Neural progenitor cell (in vitro differentiated cells): Measurements from ENCODE around the gene EMILIN1. TPM values are rescaled to one million over a fixed set of nuclear protein-coding genes. Genes with fewer than 3 reads are reported as not detected.

Experiments
- DNase-seq: peaks from one replicate; pipeline ENCODE4 v3.0.0-alpha.2; 2016; ENCODE audit warnings: low spot score
- H2AFZ ChIP-seq: fragments of 200-600 bp; sonication (generic); replicated peaks from 2 replicates; pipeline ENCODE4 v1.6.1; 2016; ENCODE audit warnings: antibody characterized with exemption
- H3F3A ChIP-seq: fragments of 200-600 bp; sonication (generic); 2 replicates; pipeline ENCODE4 v1.6.1; 2016; ENCODE audit warnings: antibody characterized with exemption, low read depth
- H3K27ac ChIP-seq: fragments of 200-600 bp; sonication (generic); 2 replicates; pipeline ENCODE4 v1.5.1; 2016; ENCODE audit warnings: mild to moderate bottlenecking
- H3K27me3 ChIP-seq: fragments of 200-600 bp; sonication (generic); 2 replicates; pipeline ENCODE4 v1.6.1; 2016; ENCODE audit warnings: mild to moderate bottlenecking, moderate library complexity
- H3K36me3 ChIP-seq: fragments of 200-600 bp; sonication (generic); 2 replicates; pipeline ENCODE4 v1.5.1; 2016
- H3K4me1 ChIP-seq: fragments of 200-600 bp; sonication (generic); 2 replicates; pipeline ENCODE4 v1.6.1; 2016; ENCODE audit warnings: mixed run types
- H3K4me2 ChIP-seq: fragments of 200-600 bp; sonication (generic); 2 replicates; pipeline ENCODE4 v1.6.1; 2016
- H3K4me3 ChIP-seq: fragments of 200-600 bp; sonication (generic); 2 replicates; pipeline ENCODE4 v1.5.1; 2016
- H3K79me2 ChIP-seq: fragments of 200-600 bp; sonication (generic); 2 replicates; pipeline ENCODE4 v1.6.1; 2016; ENCODE audit warnings: low read depth
- H3K9ac ChIP-seq: fragments of 200-600 bp; sonication (generic); 2 replicates; pipeline ENCODE4 v1.6.1; 2016
- H3K9me3 ChIP-seq: fragments of 200-600 bp; sonication (generic); 2 replicates; pipeline ENCODE4 v1.5.1; 2016; ENCODE audit warnings: low read depth
- H4K20me1 ChIP-seq: fragments of 200-600 bp; sonication (generic); 2 replicates; pipeline ENCODE4 v1.6.1; 2016; ENCODE audit warnings: low read depth
- H3K27ac Mint-ChIP-seq: 3 replicates; pipeline ENCODE4 v1.8.0; 2021; ENCODE audit warnings: mixed read lengths
- H3K27me3 Mint-ChIP-seq: 2 replicates; pipeline ENCODE4 v1.8.0; 2022; ENCODE audit warnings: low read depth, mild to moderate bottlenecking, inconsistent platforms, moderate library complexity, mixed read lengths; ENCODE audit not compliant: insufficient read depth
- H3K36me3 Mint-ChIP-seq: 3 replicates; pipeline ENCODE4 v1.8.0; 2021; ENCODE audit warnings: mixed read lengths
- H3K4me1 Mint-ChIP-seq: 3 replicates; pipeline ENCODE4 v1.8.0; 2021; ENCODE audit warnings: mixed read lengths
- H3K4me3 Mint-ChIP-seq: 3 replicates; pipeline ENCODE4 v1.8.0; 2021; ENCODE audit warnings: mild to moderate bottlenecking, moderate library complexity, mixed read lengths
- H3K9me3 Mint-ChIP-seq: 3 replicates; pipeline ENCODE4 v1.8.0; 2020; ENCODE audit warnings: mixed read lengths
- EZH2 ChIP-seq: fragments of 200-600 bp; sonication (generic); IDR thresholded peaks from 2 replicates; pipeline ENCODE4 v1.6.1; 2017; ENCODE audit warnings: antibody characterized with exemption, mild to moderate bottlenecking, moderate library complexity
- EZH2phosphoT487 ChIP-seq: fragments of 200-600 bp; sonication (generic); IDR thresholded peaks from 2 replicates; pipeline ENCODE4 v1.6.1; 2017; ENCODE audit warnings: antibody characterized with exemption
- total RNA-seq: library from RNA; depleted of rRNA; stranded (reverse); fragments of >200 nt; gene quantifications from 2 replicates; pipeline ENCODE4 v1.2.3, GENCODE V29; 2015; ENCODE audit warnings: low replicate concordance
- TF ChIP-seq, protein P1 (sequence below): fragments of 200-600 bp; sonication (generic); IDR thresholded peaks from 2 replicates; pipeline ENCODE4 v1.5.1; 2017; ENCODE audit warnings: antibody characterized with exemption, mild to moderate bottlenecking

Gene EMILIN1
- total RNA-seq, 1 donor from 2014 or later = 0.15 TPM

- TF ChIP-seq, protein P1, sequence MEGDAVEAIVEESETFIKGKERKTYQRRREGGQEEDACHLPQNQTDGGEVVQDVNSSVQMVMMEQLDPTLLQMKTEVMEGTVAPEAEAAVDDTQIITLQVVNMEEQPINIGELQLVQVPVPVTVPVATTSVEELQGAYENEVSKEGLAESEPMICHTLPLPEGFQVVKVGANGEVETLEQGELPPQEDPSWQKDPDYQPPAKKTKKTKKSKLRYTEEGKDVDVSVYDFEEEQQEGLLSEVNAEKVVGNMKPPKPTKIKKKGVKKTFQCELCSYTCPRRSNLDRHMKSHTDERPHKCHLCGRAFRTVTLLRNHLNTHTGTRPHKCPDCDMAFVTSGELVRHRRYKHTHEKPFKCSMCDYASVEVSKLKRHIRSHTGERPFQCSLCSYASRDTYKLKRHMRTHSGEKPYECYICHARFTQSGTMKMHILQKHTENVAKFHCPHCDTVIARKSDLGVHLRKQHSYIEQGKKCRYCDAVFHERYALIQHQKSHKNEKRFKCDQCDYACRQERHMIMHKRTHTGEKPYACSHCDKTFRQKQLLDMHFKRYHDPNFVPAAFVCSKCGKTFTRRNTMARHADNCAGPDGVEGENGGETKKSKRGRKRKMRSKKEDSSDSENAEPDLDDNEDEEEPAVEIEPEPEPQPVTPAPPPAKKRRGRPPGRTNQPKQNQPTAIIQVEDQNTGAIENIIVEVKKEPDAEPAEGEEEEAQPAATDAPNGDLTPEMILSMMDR = no peak
- TF ChIP-seq EZH2phosphoT487 = no peak
- no peak for TF ChIP-seq EZH2
- H3K27ac ChIP-seq = no peak overlapping the region
- no peak overlapping the region for H3K4me3 ChIP-seq
Observed at GRCh38 chr2:27130396-27130795, 52.0 kb downstream of the EMILIN1 start.

GRCh38 chr2:27131429-27131828 is 53.0 kb downstream of the EMILIN1 start:
- H2AFZ ChIP-seq = no peak overlapping the region
- no peaks in the 10 kb centered on the region for H3K27me3 ChIP-seq
- H3K4me3 ChIP-seq = no peak overlapping the region
- H3K27me3 Mint-ChIP-seq = peaks cover 12% of the 10 kb centered on the region
- H3K79me2 ChIP-seq = peaks cover 17% of the 10 kb centered on the region
- no peak overlapping the region for H3K4me3 Mint-ChIP-seq
- H3K36me3 Mint-ChIP-seq = peaks cover 16% of the 10 kb centered on the region
- peaks cover 15% of the 10 kb centered on the region for H4K20me1 ChIP-seq
- H3K9me3 ChIP-seq = no peaks in the 10 kb centered on the region
- H3K4me1 ChIP-seq = peaks cover 6% of the 10 kb centered on the region
- H3K36me3 ChIP-seq = no peaks in the 10 kb centered on the region
- TF ChIP-seq, protein P1 = no peak
- no peak for TF ChIP-seq EZH2phosphoT487
- H3K27ac ChIP-seq = no peak overlapping the region
- DNase-seq = no peak
- H3K27ac Mint-ChIP-seq = no peak overlapping the region
- peaks cover 13% of the 10 kb centered on the region for H3K4me1 Mint-ChIP-seq
- H3K4me2 ChIP-seq = no peak overlapping the region
- H3K9ac ChIP-seq = no peak overlapping the region
- peaks cover 8% of the 10 kb centered on the region for H3F3A ChIP-seq
- no peaks in the 10 kb centered on the region for H3K9me3 Mint-ChIP-seq

More at GRCh38 chr2:27130396-27130795, 52.0 kb downstream of the EMILIN1 start:
- H3K9me3 ChIP-seq = no peaks in the 10 kb centered on the region
- Mint-ChIP-seq H3K36me3 (peaks cover 16% of the 10 kb centered on the region), H3K27me3 (peaks cover 14% of the 10 kb centered on the region), H3K9me3 (no peaks in the 10 kb centered on the region), H3K4me3 (no peak overlapping the region), H3K27ac (no peak overlapping the region), H3K4me1 (peaks cover 13% of the 10 kb centered on the region)
- no peak overlapping the region for H3K4me2 ChIP-seq
- H3K36me3 ChIP-seq = no peaks in the 10 kb centered on the region
- peaks cover 15% of the 10 kb centered on the region for H4K20me1 ChIP-seq
- no peak overlapping the region for H2AFZ ChIP-seq
- H3K9ac ChIP-seq = no peak overlapping the region
- H3K27me3 ChIP-seq = no peaks in the 10 kb centered on the region
- H3F3A ChIP-seq = peaks cover 7% of the 10 kb centered on the region
- H3K79me2 ChIP-seq = peaks cover 17% of the 10 kb centered on the region
- peaks cover 6% of the 10 kb centered on the region for H3K4me1 ChIP-seq
- no peak for DNase-seq

GRCh38 chr2:27133195-27133875 is 54.9 kb downstream of the EMILIN1 start:
- DNase-seq = no peak
- Histone ChIP-seq H3F3A (peaks cover 8% of the 10 kb centered on the region), H3K36me3 (no peaks in the 10 kb centered on the region), H3K4me1 (peaks cover 6% of the 10 kb centered on the region), H3K4me2 (peak overlapping the region; percentile 83), H3K27ac (no peak overlapping the region), H3K27me3 (no peaks in the 10 kb centered on the region), H3K4me3 (peak overlapping the region; percentile 83), H3K9ac (peak overlapping the region; percentile 81), H3K79me2 (peaks cover 17% of the 10 kb centered on the region), H3K9me3 (no peaks in the 10 kb centered on the region), H4K20me1 (peaks cover 15% of the 10 kb centered on the region), H2AFZ (no peak overlapping the region)
- peaks cover 10% of the 10 kb centered on the region for H3K27me3 Mint-ChIP-seq
- H3K4me3 Mint-ChIP-seq = peak overlapping the region; percentile 95
- peaks cover 13% of the 10 kb centered on the region for H3K4me1 Mint-ChIP-seq
- no peak for TF ChIP-seq EZH2phosphoT487
- TF ChIP-seq, protein P1 = no peak
- TF ChIP-seq EZH2 = no peak
- peaks cover 16% of the 10 kb centered on the region for H3K36me3 Mint-ChIP-seq
- no peaks in the 10 kb centered on the region for H3K9me3 Mint-ChIP-seq
- no peak overlapping the region for H3K27ac Mint-ChIP-seq
